ENCODE results near the gene CHD2. TPM values are rescaled to one million over a fixed set of nuclear protein-coding genes. Genes with fewer than 3 reads are reported as not detected.

Gene CHD2
- total RNA-seq, 1 donor from 2014 or later = 105 TPM

DNA sequence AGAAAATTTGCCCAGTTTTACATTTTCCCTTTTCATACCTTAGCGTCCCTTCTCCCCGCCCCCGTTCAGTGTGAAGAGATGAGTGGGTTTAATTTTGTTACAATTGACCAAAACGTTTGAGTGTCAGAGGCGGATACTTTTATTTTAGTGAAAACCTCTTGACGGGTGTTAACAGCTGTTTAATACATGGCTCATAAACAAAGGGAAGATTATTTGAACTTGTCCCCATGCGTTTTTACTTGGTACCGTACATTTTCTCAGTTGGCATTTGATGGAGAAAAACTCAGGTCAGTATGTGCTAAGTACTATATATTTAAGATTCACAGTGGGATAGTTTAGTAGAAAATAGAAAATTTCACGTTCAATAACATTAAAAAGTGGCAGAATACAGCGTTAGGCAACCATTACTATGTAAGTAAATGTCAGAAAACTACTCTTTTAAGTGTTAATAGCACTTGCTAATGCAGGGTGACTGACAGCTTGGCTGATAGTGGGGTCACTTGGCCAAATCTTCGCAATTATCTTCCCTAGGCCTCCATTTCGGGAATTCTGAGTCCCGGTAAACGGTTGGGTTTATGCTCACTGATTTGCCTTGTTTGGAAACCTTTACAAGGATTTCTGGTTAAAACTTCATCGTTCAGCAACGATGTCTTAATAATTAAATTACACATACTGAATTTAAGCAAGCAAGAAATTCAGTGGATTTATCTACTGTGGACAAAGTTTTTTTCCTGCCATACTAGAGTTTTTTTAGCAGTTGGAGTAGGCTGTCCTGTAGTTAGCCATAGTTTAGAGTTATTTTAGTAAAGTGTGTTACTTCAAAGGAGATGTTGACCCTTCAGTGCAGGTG is 4.8 kb downstream of the CHD2 start:
- TF ChIP-seq, protein P1, sequence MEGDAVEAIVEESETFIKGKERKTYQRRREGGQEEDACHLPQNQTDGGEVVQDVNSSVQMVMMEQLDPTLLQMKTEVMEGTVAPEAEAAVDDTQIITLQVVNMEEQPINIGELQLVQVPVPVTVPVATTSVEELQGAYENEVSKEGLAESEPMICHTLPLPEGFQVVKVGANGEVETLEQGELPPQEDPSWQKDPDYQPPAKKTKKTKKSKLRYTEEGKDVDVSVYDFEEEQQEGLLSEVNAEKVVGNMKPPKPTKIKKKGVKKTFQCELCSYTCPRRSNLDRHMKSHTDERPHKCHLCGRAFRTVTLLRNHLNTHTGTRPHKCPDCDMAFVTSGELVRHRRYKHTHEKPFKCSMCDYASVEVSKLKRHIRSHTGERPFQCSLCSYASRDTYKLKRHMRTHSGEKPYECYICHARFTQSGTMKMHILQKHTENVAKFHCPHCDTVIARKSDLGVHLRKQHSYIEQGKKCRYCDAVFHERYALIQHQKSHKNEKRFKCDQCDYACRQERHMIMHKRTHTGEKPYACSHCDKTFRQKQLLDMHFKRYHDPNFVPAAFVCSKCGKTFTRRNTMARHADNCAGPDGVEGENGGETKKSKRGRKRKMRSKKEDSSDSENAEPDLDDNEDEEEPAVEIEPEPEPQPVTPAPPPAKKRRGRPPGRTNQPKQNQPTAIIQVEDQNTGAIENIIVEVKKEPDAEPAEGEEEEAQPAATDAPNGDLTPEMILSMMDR (IDR thresholded peaks at IDR 0.05; ENCODE audit: insufficient read depth, low read depth, low read length) = no peak
- TF ChIP-seq EZH2 (IDR thresholded peaks at IDR 0.05; ENCODE audit: insufficient read depth, low read length) = no peak
- no peak overlapping the region for H2AFZ ChIP-seq (ENCODE audit: low read depth, low read length)
- H3K4me3 ChIP-seq (ENCODE audit: insufficient read depth, low read depth, low read length) = peak overlapping the region; percentile 69
- H3K27me3 ChIP-seq (ENCODE audit: insufficient read depth, low read length) = no peaks in the 10 kb centered on the region
- DNase-seq (ENCODE audit: low read depth) (no peak), FAIRE-seq (no peak)
- Mint-ChIP-seq H3K9me3 (ENCODE audit: unreplicated experiment) (no peaks in the 10 kb centered on the region), H3K27ac (ENCODE audit: unreplicated experiment) (peak overlapping the region; percentile 100), H3K36me3 (ENCODE audit: low read depth, unreplicated experiment) (peaks cover 16% of the 10 kb centered on the region), H3K27me3 (ENCODE audit: low read depth, unreplicated experiment) (no peaks in the 10 kb centered on the region), H3K4me1 (ENCODE audit: low read depth, unreplicated experiment) (peaks cover 43% of the 10 kb centered on the region), H3K4me3 (ENCODE audit: unreplicated experiment) (peak overlapping the region; percentile 97)
- peak overlapping the region; percentile 91 for H3K4me2 ChIP-seq (ENCODE audit: low read length)
- peak overlapping the region; percentile 99 for H3K27ac ChIP-seq (ENCODE audit: low read depth, low read length)
- H3K36me3 ChIP-seq (ENCODE audit: insufficient read depth, low read length) = no peaks in the 10 kb centered on the region
- peaks cover 98% of the 10 kb centered on the region for H3K79me2 ChIP-seq (ENCODE audit: insufficient read depth, low read length)
- peaks cover 48% of the 10 kb centered on the region for H3K4me1 ChIP-seq (ENCODE audit: insufficient read depth, low read length)
- peaks cover 24% of the 10 kb centered on the region for H4K20me1 ChIP-seq (ENCODE audit: insufficient read depth, low read length)
- peak overlapping the region; percentile 94 for H3K9ac ChIP-seq (ENCODE audit: low read length)
- no peaks in the 10 kb centered on the region for H3K9me3 ChIP-seq (ENCODE audit: insufficient read depth, low read depth, low read length)

DNA sequence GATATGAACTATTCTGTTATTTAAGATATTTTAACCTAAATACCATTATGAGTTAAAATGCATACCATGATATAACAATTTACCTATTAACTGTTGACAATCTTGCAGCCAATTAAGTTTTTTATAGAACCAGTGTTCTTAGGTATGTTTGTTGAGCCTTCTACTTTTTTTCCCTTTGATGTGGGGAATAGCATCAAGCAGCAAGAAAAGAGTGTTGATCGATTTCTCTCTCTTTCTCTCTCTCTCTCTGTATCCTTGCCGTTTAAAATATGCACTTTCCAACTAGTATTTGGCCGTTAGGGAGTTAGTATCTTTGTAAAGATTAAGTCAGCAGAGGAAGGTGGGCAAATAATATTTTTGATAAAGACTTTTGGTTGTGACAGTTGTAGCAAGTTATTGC is 5.9 kb downstream of the CHD2 start:
- H2AFZ ChIP-seq (ENCODE audit: low read depth, low read length) = no peak overlapping the region
- peaks cover 98% of the 10 kb centered on the region for H3K79me2 ChIP-seq (ENCODE audit: insufficient read depth, low read length)
- H3K27ac ChIP-seq (ENCODE audit: low read depth, low read length) = peak overlapping the region; percentile 99
- H3K27me3 ChIP-seq (ENCODE audit: insufficient read depth, low read length) = no peaks in the 10 kb centered on the region
- no peak for TF ChIP-seq EZH2 (IDR thresholded peaks at IDR 0.05; ENCODE audit: insufficient read depth, low read length)
- TF ChIP-seq, protein P1 (IDR thresholded peaks at IDR 0.05; ENCODE audit: insufficient read depth, low read depth, low read length) = no peak
- H4K20me1 ChIP-seq (ENCODE audit: insufficient read depth, low read length) = peaks cover 33% of the 10 kb centered on the region
- Mint-ChIP-seq H3K4me3 (ENCODE audit: unreplicated experiment) (peak overlapping the region; percentile 97), H3K4me1 (ENCODE audit: low read depth, unreplicated experiment) (peaks cover 52% of the 10 kb centered on the region), H3K27ac (ENCODE audit: unreplicated experiment) (peak overlapping the region; percentile 100), H3K27me3 (ENCODE audit: low read depth, unreplicated experiment) (no peaks in the 10 kb centered on the region), H3K9me3 (ENCODE audit: unreplicated experiment) (no peaks in the 10 kb centered on the region), H3K36me3 (ENCODE audit: low read depth, unreplicated experiment) (peaks cover 13% of the 10 kb centered on the region)
- H3K9me3 ChIP-seq (ENCODE audit: insufficient read depth, low read depth, low read length) = no peaks in the 10 kb centered on the region
- FAIRE-seq (no peak), DNase-seq (ENCODE audit: low read depth) (no peak)
- H3K36me3 ChIP-seq (ENCODE audit: insufficient read depth, low read length) = peaks cover 5% of the 10 kb centered on the region
- peak overlapping the region; percentile 91 for H3K4me2 ChIP-seq (ENCODE audit: low read length)
- H3K9ac ChIP-seq (ENCODE audit: low read length) = peak overlapping the region; percentile 94
- peaks cover 59% of the 10 kb centered on the region for H3K4me1 ChIP-seq (ENCODE audit: insufficient read depth, low read length)
- H3K4me3 ChIP-seq (ENCODE audit: insufficient read depth, low read depth, low read length) = peak overlapping the region; percentile 27

Data from astrocyte (in vitro differentiated cells and primary cell).